ENCODE data around the gene NPHP4. TPM values are rescaled to one million over a fixed set of nuclear protein-coding genes. Genes with fewer than 3 reads are reported as not detected.

Gene NPHP4
- total and polyA plus RNA-seq, 10 of the 15 experiments (the other 5 are each of a cell fraction or from before 2014, with no cell fraction given): 0.16 to 10.5 (median 3.1) TPM

DNA sequence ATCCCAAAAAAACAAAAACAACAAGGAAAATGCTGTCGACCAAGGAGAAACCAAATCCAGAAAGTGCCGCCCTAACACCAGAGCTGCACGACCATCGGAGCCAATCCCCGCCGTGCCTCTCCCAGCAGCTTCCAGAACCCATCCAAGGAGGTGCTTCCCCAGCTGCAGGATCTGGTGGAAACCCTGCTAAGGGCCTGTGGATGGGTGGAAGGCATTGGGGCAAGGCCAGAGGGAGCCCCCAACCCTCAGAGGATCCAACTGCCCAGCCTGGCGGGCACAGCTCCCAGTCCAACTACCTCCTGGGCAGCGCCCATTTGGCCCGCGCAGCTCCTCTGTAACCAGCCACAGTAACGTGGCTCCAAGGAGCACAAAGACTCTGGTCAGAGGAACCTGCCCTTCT, 81.6 kb downstream of the NPHP4 start:
- TF ChIP-seq TBL1XR1 (IDR thresholded peaks at IDR 0.05; ENCODE audit: low read depth, low read length): no peak
- TF ChIP-seq, protein P1, sequence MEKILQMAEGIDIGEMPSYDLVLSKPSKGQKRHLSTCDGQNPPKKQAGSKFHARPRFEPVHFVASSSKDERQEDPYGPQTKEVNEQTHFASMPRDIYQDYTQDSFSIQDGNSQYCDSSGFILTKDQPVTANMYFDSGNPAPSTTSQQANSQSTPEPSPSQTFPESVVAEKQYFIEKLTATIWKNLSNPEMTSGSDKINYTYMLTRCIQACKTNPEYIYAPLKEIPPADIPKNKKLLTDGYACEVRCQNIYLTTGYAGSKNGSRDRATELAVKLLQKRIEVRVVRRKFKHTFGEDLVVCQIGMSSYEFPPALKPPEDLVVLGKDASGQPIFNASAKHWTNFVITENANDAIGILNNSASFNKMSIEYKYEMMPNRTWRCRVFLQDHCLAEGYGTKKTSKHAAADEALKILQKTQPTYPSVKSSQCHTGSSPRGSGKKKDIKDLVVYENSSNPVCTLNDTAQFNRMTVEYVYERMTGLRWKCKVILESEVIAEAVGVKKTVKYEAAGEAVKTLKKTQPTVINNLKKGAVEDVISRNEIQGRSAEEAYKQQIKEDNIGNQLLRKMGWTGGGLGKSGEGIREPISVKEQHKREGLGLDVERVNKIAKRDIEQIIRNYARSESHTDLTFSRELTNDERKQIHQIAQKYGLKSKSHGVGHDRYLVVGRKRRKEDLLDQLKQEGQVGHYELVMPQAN (conservative IDR thresholded peaks at IDR 0.05): no peak
- TF ChIP-seq SMAD5 (IDR thresholded peaks at IDR 0.05; ENCODE audit: low read depth): no peak
- TF ChIP-seq HDAC2 (IDR thresholded peaks at IDR 0.05): no peak
- TF ChIP-seq, protein P2, sequence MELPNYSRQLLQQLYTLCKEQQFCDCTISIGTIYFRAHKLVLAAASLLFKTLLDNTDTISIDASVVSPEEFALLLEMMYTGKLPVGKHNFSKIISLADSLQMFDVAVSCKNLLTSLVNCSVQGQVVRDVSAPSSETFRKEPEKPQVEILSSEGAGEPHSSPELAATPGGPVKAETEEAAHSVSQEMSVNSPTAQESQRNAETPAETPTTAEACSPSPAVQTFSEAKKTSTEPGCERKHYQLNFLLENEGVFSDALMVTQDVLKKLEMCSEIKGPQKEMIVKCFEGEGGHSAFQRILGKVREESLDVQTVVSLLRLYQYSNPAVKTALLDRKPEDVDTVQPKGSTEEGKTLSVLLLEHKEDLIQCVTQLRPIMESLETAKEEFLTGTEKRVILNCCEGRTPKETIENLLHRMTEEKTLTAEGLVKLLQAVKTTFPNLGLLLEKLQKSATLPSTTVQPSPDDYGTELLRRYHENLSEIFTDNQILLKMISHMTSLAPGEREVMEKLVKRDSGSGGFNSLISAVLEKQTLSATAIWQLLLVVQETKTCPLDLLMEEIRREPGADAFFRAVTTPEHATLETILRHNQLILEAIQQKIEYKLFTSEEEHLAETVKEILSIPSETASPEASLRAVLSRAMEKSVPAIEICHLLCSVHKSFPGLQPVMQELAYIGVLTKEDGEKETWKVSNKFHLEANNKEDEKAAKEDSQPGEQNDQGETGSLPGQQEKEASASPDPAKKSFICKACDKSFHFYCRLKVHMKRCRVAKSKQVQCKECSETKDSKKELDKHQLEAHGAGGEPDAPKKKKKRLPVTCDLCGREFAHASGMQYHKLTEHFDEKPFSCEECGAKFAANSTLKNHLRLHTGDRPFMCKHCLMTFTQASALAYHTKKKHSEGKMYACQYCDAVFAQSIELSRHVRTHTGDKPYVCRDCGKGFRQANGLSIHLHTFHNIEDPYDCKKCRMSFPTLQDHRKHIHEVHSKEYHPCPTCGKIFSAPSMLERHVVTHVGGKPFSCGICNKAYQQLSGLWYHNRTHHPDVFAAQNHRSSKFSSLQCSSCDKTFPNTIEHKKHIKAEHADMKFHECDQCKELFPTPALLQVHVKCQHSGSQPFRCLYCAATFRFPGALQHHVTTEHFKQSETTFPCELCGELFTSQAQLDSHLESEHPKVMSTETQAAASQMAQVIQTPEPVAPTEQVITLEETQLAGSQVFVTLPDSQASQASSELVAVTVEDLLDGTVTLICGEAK (IDR thresholded peaks at IDR 0.05; ENCODE audit: borderline replicate concordance): no peak
- TF ChIP-seq, protein P3, sequence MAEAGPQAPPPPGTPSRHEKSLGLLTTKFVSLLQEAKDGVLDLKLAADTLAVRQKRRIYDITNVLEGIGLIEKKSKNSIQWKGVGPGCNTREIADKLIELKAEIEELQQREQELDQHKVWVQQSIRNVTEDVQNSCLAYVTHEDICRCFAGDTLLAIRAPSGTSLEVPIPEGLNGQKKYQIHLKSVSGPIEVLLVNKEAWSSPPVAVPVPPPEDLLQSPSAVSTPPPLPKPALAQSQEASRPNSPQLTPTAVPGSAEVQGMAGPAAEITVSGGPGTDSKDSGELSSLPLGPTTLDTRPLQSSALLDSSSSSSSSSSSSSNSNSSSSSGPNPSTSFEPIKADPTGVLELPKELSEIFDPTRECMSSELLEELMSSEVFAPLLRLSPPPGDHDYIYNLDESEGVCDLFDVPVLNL (IDR thresholded peaks at IDR 0.05; ENCODE audit: low read depth, low read length): no peak
- H3K36me3 ChIP-seq (ENCODE audit: control insufficient read depth in 2 of 2, insufficient read depth in 2 of 2, low read length in 1 of 2): no peaks in the 10 kb centered on the region
- no peak for DNase-seq (ENCODE audit: low read depth, low spot score)
- no peak overlapping the region for H3K4me3 ChIP-seq
- H3K27ac ChIP-seq (ENCODE audit: control insufficient read depth, insufficient read depth): no peak overlapping the region
- BruUV-seq (replicated peaks): no TSS peak
- H4K20me1 ChIP-seq (ENCODE audit: control insufficient read depth, insufficient read depth): no peaks in the 10 kb centered on the region
- 93% methylated on average over 11 of the region's 11 CpGs for WGBS (ENCODE audit: insufficient coverage, insufficient replicate concordance, low lambda C conversion rate, missing lambda C conversion rate)
- no peak overlapping the region for H3K9ac ChIP-seq (ENCODE audit: control insufficient read depth, insufficient read depth, low read length)
- H3K79me2 ChIP-seq (ENCODE audit: control insufficient read depth, insufficient read depth, low read length): no peaks in the 10 kb centered on the region
- H3K4me2 ChIP-seq (ENCODE audit: control insufficient read depth, insufficient read depth): no peak overlapping the region
- peaks cover 2% of the 10 kb centered on the region for H3K4me1 ChIP-seq (ENCODE audit: control insufficient read depth, insufficient read depth, low read length)
- in situ Hi-C loops (cut with MboI): loop anchor here (5.0 kb wide), 1 partner anchor 398 kb away; no protein-coding TSS in a partner anchor
- intact Hi-C loops (cut with micrococcal nuclease; ENCODE audit: unreplicated experiment): no loop called here
- H3K9me3 ChIP-seq (replicated peaks; ENCODE audit: control insufficient read depth, insufficient read depth, low read length): no peaks in the 10 kb centered on the region
- ChIA-PET CTCF (interaction anchor here (1.7 kb wide), 1 partner anchor 396 kb away, joined by 5 read pairs; no protein-coding TSS in a partner anchor), SMC1A (ENCODE audit: uncharacterized antibody, unreplicated experiment) (no interaction called here), RAD21 (ENCODE audit: unreplicated experiment) (no interaction called here), POLR2A (no interaction called here)
- H2AFZ ChIP-seq (ENCODE audit: control insufficient read depth, low read depth, low read length): no peak overlapping the region
- H3K27me3 ChIP-seq (replicated peaks in 1 of 2; ENCODE audit: control insufficient read depth in 2 of 2, insufficient read depth in 2 of 2, low read length in 1 of 2): no peaks in the 10 kb centered on the region
- no peak for ATAC-seq
- FAIRE-seq: no peak

Data from GM12878 (cell line).